CD4-positive, alpha-beta T cell (primary cell): Measurements from ENCODE around the gene EFNA1. TPM values are rescaled to one million over a fixed set of nuclear protein-coding genes. Genes with fewer than 3 reads are reported as not detected.
A peak's percentile ranks its signal among the peaks of the same experiment; 100 is the strongest.

Source experiments
- ATAC-seq: fragments of 200-7000 bp; cut with Tn5 transposase; one replicate; pipeline ENCODE4 v1.10.0; 2022; ENCODE audit warnings: mild to moderate bottlenecking; ENCODE audit not compliant: poor library complexity
- CTCF ChIA-PET: fragments of 350-600 bp; sonication (Branson Sonifier 250); formaldehyde crosslinking; loops from one replicate; lab custom pipeline; 2021; ENCODE audit warnings: antibody characterized with exemption, inconsistent platforms; lab: Charles Lee
- POLR2A ChIA-PET: fragments of 350-600 bp; sonication (Branson Sonifier 250); formaldehyde crosslinking; loops from one replicate; lab custom pipeline; 2021; ENCODE audit warnings: antibody characterized with exemption, inconsistent platforms; lab: Charles Lee
- DNase-seq, 14 experiments: peaks; one replicate each; pipeline ENCODE4 v3.0.0-alpha.2; 2013 to 2020; ENCODE audit warnings: mixed read lengths in 2 of 14
- H3K27ac ChIP-seq, 2 donors: one replicate each; pipeline versions ENCODE4 v1.5.1 to v1.7.0; 2013; ENCODE audit warnings: low read length in 2 of 2, low read depth in 1 of 2, mild to moderate bottlenecking in 1 of 2
- H3K27me3 ChIP-seq, 2 experiments: 1 replicate in 1 of 2; 2 replicates in 1 of 2; pipeline versions ENCODE4 v1.6.1 to v1.7.0; 2013; ENCODE audit warnings: low read length in 2 of 2, control low read depth in 1 of 2, mild to moderate bottlenecking in 1 of 2, moderate library complexity in 1 of 2; ENCODE audit not compliant: insufficient read depth in 2 of 2, control insufficient read depth in 1 of 2
- H3K36me3 ChIP-seq: one replicate; pipeline ENCODE4 v1.6.1; 2013; ENCODE audit warnings: low read length, control low read depth; ENCODE audit not compliant: insufficient read depth
- H3K4me1 ChIP-seq: one replicate; pipeline ENCODE4 v1.6.1; 2013; ENCODE audit warnings: low read length, control low read depth; ENCODE audit not compliant: insufficient read depth
- H3K4me3 ChIP-seq: one replicate; pipeline ENCODE4 v1.5.1; 2013; ENCODE audit warnings: mild to moderate bottlenecking, low read length, moderate library complexity
- H3K9me3 ChIP-seq, 2 experiments: 1 replicate in 1 of 2; 2 replicates in 1 of 2; pipeline versions ENCODE4 v1.6.1 to v1.7.0; 2013; ENCODE audit warnings: low read length in 2 of 2, mild to moderate bottlenecking in 2 of 2, control low read depth in 1 of 2, moderate library complexity in 1 of 2; ENCODE audit not compliant: control insufficient read depth in 1 of 2, insufficient read depth in 1 of 2
- H3K27ac Mint-ChIP-seq: one replicate; pipeline ENCODE4 v1.8.0; 2020; ENCODE audit warnings: mixed read lengths
- H3K27me3 Mint-ChIP-seq: one replicate; pipeline ENCODE4 v1.8.0; 2021; ENCODE audit warnings: mixed read lengths
- H3K36me3 Mint-ChIP-seq: one replicate; pipeline ENCODE4 v1.8.0; 2021; ENCODE audit warnings: low read depth, mixed read lengths
- H3K4me1 Mint-ChIP-seq: one replicate; pipeline ENCODE4 v1.8.0; 2021; ENCODE audit warnings: low read depth, mixed read lengths
- H3K4me3 Mint-ChIP-seq: one replicate; pipeline ENCODE4 v1.8.0; 2020; ENCODE audit warnings: mild to moderate bottlenecking, mixed read lengths
- H3K9me3 Mint-ChIP-seq: one replicate; pipeline ENCODE4 v1.8.0; 2020; ENCODE audit warnings: mixed read lengths
- CTCF ChIP-seq: fragments of 200-600 bp; IDR thresholded peaks from one replicate; pipeline ENCODE4 v1.8.0; 2022; ENCODE audit warnings: antibody characterized with exemption, mild to moderate bottlenecking
- intact Hi-C, 2 experiments: fragments of 100-400 bp; cut with DNase I in 1 of 2; cut with micrococcal nuclease in 1 of 2; formaldehyde crosslinking; loops; one replicate each; pipeline versions ENCODE4 v1.15.1 to v1.9.0; 2023 to 2025; cut with DNase I, micrococcal nuclease
- total RNA-seq, 174 experiments: library from RNA in 2 of 174; stranded (reverse) in 2 of 174; gene quantifications; one replicate each; pipeline ENCODE4 v1.2.3 and lab custom pipeline; 2021 to 2026

The EFNA1 gene
- total RNA-seq, 2 experiments from 2014 or later: 4.2 to 5.9 TPM

- Histone ChIP-seq H3K27ac (peak overlapping the region; percentile 65 to 76), H3K4me3 (peak overlapping the region; percentile 92), H3K36me3 (no peaks in the 10 kb centered on the region), H3K4me1 (peaks cover 60% of the 10 kb centered on the region), H3K9me3 (peaks cover 0 to 22% of the 10 kb centered on the region in 2 experiments), H3K27me3 (peaks cover 35 to 39% of the 10 kb centered on the region in 2 experiments)
- peak in 13 of 14 experiments; percentile 51 to 90 (median 73) for DNase-seq
- ChIA-PET CTCF (interaction anchor here (0.9 to 3.0 kb wide), 22 partner anchors 8 to 606 kb away, joined by 3 to 78 read pairs (median 6); partner anchors contain the start of genes ADAM15, EFNA4, FLAD1 and KRTCAP2), POLR2A (interaction anchor here (0.6 to 2.2 kb wide), 21 partner anchors 10 to 526 kb away, joined by 3 to 23 read pairs (median 6); partner anchors contain the start of genes ADAM15, CLK2, EFNA4 and FLAD1)
- TF ChIP-seq CTCF: no peak
- intact Hi-C loops: loop anchor here (2.0 to 10.0 kb wide), 9 partner anchors 15 to 761 kb away; partner anchors contain the start of genes UBE2Q1 (in 2 of the 2), AQP10 (in 1 of the 2), ATP8B2 (in 1 of the 2) and IL6R (in 1 of the 2)
- H3K9me3 Mint-ChIP-seq: no peaks in the 10 kb centered on the region
- H3K27me3 Mint-ChIP-seq: peaks cover 36% of the 10 kb centered on the region
- H3K27ac Mint-ChIP-seq: peak overlapping the region; percentile 82
- H3K4me3 Mint-ChIP-seq: peak overlapping the region; percentile 89
- peak; percentile 37 for ATAC-seq
- H3K36me3 Mint-ChIP-seq: peaks cover 3% of the 10 kb centered on the region
- peaks cover 50% of the 10 kb centered on the region for H3K4me1 Mint-ChIP-seq
These were observed 42.1 kb upstream of the EFNA1 start for GRCh38 chr1:155085504-155086127.

- CTCF ChIA-PET: interaction anchor here (0.6 to 3.0 kb wide), 10 partner anchors 8 to 606 kb away, joined by 3 to 78 read pairs (median 5); partner anchors contain the start of genes EFNA4 and KRTCAP2
- Histone ChIP-seq H3K27me3 (peaks cover 29 to 32% of the 10 kb centered on the region in 2 experiments), H3K9me3 (peaks cover 0 to 15% of the 10 kb centered on the region in 2 experiments), H3K4me3 (peak overlapping the region; percentile 92), H3K27ac (no peak overlapping the region), H3K4me1 (peaks cover 57% of the 10 kb centered on the region), H3K36me3 (no peaks in the 10 kb centered on the region)
- ATAC-seq: peak; percentile 19
- POLR2A ChIA-PET: interaction anchor here (0.9 to 2.2 kb wide), 5 partner anchors 16 to 527 kb away, joined by 3 to 17 read pairs (median 9); partner anchors contain the start of genes ADAM15, KRTCAP2 and TRIM46
- Mint-ChIP-seq H3K4me3 (peak overlapping the region; percentile 83), H3K4me1 (peaks cover 48% of the 10 kb centered on the region), H3K27ac (peak overlapping the region; percentile 82), H3K9me3 (no peaks in the 10 kb centered on the region), H3K27me3 (peaks cover 33% of the 10 kb centered on the region), H3K36me3 (peaks cover 3% of the 10 kb centered on the region)
- peak; percentile 99 for TF ChIP-seq CTCF
- DNase-seq: peak; percentile 69 to 91 (median 78)
- intact Hi-C loops: loop anchor here (2.0 to 10.0 kb wide), 6 partner anchors 45 to 761 kb away; partner anchors contain the start of genes AQP10 (in 1 of the 2), ATP8B2 (in 1 of the 2), IL6R (in 1 of the 2) and PBXIP1 (in 1 of the 2)
These were observed 41.4 kb upstream of the EFNA1 start for GRCh38 chr1:155086128-155086741.

- Histone ChIP-seq H3K4me3 (no peak overlapping the region), H3K27me3 (peaks cover 24 to 25% of the 10 kb centered on the region in 2 experiments), H3K36me3 (no peaks in the 10 kb centered on the region), H3K9me3 (peaks cover 0 to 15% of the 10 kb centered on the region in 2 experiments), H3K27ac (no peak overlapping the region), H3K4me1 (peaks cover 55% of the 10 kb centered on the region)
- H3K4me3 Mint-ChIP-seq: peak overlapping the region; percentile 66
- DNase-seq (no peak), ATAC-seq (no peak)
- ChIA-PET POLR2A (no interaction called here), CTCF (interaction anchor here (0.6 to 3.0 kb wide), 9 partner anchors 9 to 119 kb away, joined by 3 to 78 read pairs (median 6); partner anchors contain the start of genes EFNA4 and KRTCAP2)
- intact Hi-C loops: loop anchor here (2.0 to 10.0 kb wide), 6 partner anchors 44 to 762 kb away; partner anchors contain the start of genes AQP10 (in 1 of the 2), ATP8B2 (in 1 of the 2), IL6R (in 1 of the 2) and PBXIP1 (in 1 of the 2)
- H3K36me3 Mint-ChIP-seq: peaks cover 3% of the 10 kb centered on the region
- TF ChIP-seq CTCF: no peak
- H3K9me3 Mint-ChIP-seq: no peaks in the 10 kb centered on the region
- peaks cover 26% of the 10 kb centered on the region for H3K27me3 Mint-ChIP-seq
- no peak overlapping the region for H3K27ac Mint-ChIP-seq
- peaks cover 46% of the 10 kb centered on the region for H3K4me1 Mint-ChIP-seq
These were observed 40.7 kb upstream of the EFNA1 start for GRCh38 chr1:155086856-155087535.
